Body of pancreas (tissue), 4 donors: Measurements from ENCODE around the gene EHBP1L1. TPM values are rescaled to one million over a fixed set of nuclear protein-coding genes. Genes with fewer than 3 reads are reported as not detected.

Source experiments
- ATAC-seq: fragments of 150-250 bp; one replicate; pipeline ENCODE4 v1.9.1; 2016
- DNase-seq, 4 donors: peaks; one replicate each; pipeline ENCODE4 v3.0.0-alpha.2; 2019
- H3K27ac ChIP-seq, 4 donors: fragments of 200-600 bp; sonication (generic); 1 replicate in 3 of 4; 2 replicates in 1 of 4; pipeline versions ENCODE4 v1.5.1 to v1.6.1; 2016 to 2019; ENCODE audit warnings: mild to moderate bottlenecking in 1 of 4, mixed read lengths in 1 of 4, moderate library complexity in 1 of 4
- H3K27me3 ChIP-seq, 2 donors: fragments of 200-600 bp; sonication (generic); one replicate each; pipeline ENCODE4 v1.6.0; 2016; ENCODE audit warnings: mild to moderate bottlenecking in 1 of 2
- H3K36me3 ChIP-seq, 2 donors: fragments of 200-600 bp; sonication (generic); replicated peaks in 1 of 2; 2 replicates each; pipeline ENCODE4 v1.5.1; 2016; ENCODE audit warnings: low read depth in 2 of 2; ENCODE audit not compliant: insufficient read depth in 1 of 2
- H3K4me1 ChIP-seq: fragments of 200-600 bp; sonication (generic); one replicate; pipeline ENCODE4 v1.6.0; 2016
- H3K4me3 ChIP-seq, 2 donors: fragments of 200-600 bp; sonication (generic); 1 replicate in 1 of 2; 2 replicates in 1 of 2; pipeline ENCODE4 v1.5.1; 2016 to 2019
- H3K9me3 ChIP-seq, 3 donors: fragments of 200-600 bp; sonication (generic); 1 replicate in 2 of 3; 2 replicates in 1 of 3; pipeline ENCODE4 v1.5.1; 2016
- POLR2A ChIP-seq, 3 donors: fragments of 450-650 bp; IDR thresholded peaks; one replicate each; pipeline ENCODE4 v1.6.1; 2016; ENCODE audit warnings: antibody characterized with exemption in 3 of 3, mild to moderate bottlenecking in 2 of 3
- WGBS, 2 donors: methylation state at CpG; one replicate each; pipeline ENCODE4 v1.1.5; 2017; 5-methylcytosine and 5-hydroxymethylcytosine counted together
- intact Hi-C: fragments of 100-400 bp; cut with DNase I; formaldehyde crosslinking; loops from one replicate; pipeline ENCODE4 v1.15.1; 2023
- total RNA-seq, 2 donors: library from RNA; depleted of rRNA; stranded (reverse); fragments of >200 nt; gene quantifications; one replicate each; pipeline ENCODE4 v1.1.0, GENCODE V29; 2016
- TF ChIP-seq, protein P1 (sequence below), 7 experiments: fragments of 450-650 bp in 4 of 7; fragments of 200-600 bp in 3 of 7; sonication (generic) in 3 of 7; IDR thresholded peaks; one replicate each; pipeline ENCODE4 v1.5.1; 2016 to 2019; ENCODE audit warnings: antibody characterized with exemption in 7 of 7

Gene EHBP1L1
- total RNA-seq, 2 donors from 2014 or later: 35.0 to 76.1 TPM

DNA sequence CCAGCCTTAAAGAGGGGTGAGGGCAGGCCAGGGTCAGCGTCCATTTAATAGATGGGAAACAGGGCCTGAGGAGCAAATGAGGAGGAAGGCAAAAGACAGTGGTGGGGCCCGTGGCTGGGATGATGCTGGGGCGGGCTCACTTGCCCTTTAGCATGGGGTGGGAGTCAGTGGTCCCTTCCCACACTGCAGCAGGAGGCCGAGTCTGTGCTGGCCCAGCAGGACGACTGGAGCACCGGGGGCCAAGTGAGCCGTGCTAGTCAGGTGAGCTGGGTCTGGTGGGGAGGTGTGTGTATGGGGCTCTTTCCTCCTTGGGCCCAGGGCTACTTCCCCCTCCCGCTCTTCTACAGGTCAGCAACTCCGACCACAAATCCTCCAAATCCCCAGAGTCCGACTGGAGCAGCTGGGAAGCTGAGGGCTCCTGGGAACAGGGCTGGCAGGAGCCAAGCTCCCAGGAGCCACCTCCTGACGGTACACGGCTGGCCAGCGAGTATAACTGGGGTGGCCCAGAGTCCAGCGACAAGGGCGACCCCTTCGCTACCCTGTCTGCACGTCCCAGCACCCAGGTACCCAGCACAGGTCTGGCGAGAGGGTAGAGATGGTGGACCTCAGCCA lies 38.1 kb upstream of the EHBP1L1 start:
- H3K36me3 ChIP-seq: peaks cover 0 to 11% of the 10 kb centered on the region in 2 donors
- no peak for ATAC-seq
- H3K4me3 ChIP-seq: no peak overlapping the region
- WGBS, 2 donors: 78 to 83% methylated on average over 10 to 18 of the region's 18 CpGs
- no peak for DNase-seq
- no peaks in the 10 kb centered on the region for H3K27me3 ChIP-seq
- TF ChIP-seq POLR2A (IDR thresholded peaks at IDR 0.05): no peak
- TF ChIP-seq, protein P1, sequence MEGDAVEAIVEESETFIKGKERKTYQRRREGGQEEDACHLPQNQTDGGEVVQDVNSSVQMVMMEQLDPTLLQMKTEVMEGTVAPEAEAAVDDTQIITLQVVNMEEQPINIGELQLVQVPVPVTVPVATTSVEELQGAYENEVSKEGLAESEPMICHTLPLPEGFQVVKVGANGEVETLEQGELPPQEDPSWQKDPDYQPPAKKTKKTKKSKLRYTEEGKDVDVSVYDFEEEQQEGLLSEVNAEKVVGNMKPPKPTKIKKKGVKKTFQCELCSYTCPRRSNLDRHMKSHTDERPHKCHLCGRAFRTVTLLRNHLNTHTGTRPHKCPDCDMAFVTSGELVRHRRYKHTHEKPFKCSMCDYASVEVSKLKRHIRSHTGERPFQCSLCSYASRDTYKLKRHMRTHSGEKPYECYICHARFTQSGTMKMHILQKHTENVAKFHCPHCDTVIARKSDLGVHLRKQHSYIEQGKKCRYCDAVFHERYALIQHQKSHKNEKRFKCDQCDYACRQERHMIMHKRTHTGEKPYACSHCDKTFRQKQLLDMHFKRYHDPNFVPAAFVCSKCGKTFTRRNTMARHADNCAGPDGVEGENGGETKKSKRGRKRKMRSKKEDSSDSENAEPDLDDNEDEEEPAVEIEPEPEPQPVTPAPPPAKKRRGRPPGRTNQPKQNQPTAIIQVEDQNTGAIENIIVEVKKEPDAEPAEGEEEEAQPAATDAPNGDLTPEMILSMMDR (IDR thresholded peaks at IDR 0.05): no peak
- H3K4me1 ChIP-seq: peaks cover 23% of the 10 kb centered on the region
- H3K9me3 ChIP-seq: no peaks in the 10 kb centered on the region
- peak overlapping the region in 1 of 4 donors; percentile 12 for H3K27ac ChIP-seq
- intact Hi-C loops: no loop called here

DNA sequence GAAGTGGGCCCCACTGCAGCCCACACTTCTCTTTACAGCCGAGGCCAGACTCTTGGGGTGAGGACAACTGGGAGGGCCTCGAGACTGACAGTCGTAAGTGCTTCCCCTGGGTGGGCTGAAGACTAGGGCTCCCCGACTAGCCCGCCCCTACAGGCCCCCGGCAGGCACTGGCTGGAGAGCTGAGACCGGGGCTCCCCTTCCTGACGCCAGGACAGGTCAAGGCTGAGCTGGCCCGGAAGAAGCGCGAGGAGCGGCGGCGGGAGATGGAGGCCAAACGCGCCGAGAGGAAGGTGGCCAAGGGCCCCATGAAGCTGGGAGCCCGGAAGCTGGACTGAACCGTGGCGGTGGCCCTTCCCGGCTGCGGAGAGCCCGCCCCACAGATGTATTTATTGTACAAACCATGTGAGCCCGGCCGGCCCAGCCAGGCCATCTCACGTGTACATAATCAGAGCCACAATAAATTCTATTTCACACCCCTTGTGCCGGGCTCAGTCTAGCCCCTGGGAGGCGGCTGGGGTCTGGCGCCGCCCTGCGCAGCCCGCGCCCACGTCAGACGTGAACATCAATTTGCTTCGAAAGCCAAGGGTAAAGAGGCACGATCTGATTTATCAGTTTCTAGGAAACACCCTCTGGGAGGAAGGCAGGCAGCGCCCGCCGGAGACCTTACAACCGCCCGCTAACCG lies 37.5 kb upstream of the EHBP1L1 start:
- intact Hi-C loops: no loop called here
- Histone ChIP-seq H3K9me3 (no peaks in the 10 kb centered on the region), H3K36me3 (peaks cover 0 to 5% of the 10 kb centered on the region in 2 donors), H3K4me1 (peaks cover 23% of the 10 kb centered on the region), H3K4me3 (no peak overlapping the region), H3K27me3 (no peaks in the 10 kb centered on the region), H3K27ac (no peak overlapping the region)
- DNase-seq (no peak), ATAC-seq (no peak)
- TF ChIP-seq POLR2A (IDR thresholded peaks at IDR 0.05): no peak
- TF ChIP-seq, protein P1 (IDR thresholded peaks at IDR 0.05): no peak
- 92 to 93% methylated on average over 39 to 43 of the region's 43 CpGs for WGBS, 2 donors

DNA sequence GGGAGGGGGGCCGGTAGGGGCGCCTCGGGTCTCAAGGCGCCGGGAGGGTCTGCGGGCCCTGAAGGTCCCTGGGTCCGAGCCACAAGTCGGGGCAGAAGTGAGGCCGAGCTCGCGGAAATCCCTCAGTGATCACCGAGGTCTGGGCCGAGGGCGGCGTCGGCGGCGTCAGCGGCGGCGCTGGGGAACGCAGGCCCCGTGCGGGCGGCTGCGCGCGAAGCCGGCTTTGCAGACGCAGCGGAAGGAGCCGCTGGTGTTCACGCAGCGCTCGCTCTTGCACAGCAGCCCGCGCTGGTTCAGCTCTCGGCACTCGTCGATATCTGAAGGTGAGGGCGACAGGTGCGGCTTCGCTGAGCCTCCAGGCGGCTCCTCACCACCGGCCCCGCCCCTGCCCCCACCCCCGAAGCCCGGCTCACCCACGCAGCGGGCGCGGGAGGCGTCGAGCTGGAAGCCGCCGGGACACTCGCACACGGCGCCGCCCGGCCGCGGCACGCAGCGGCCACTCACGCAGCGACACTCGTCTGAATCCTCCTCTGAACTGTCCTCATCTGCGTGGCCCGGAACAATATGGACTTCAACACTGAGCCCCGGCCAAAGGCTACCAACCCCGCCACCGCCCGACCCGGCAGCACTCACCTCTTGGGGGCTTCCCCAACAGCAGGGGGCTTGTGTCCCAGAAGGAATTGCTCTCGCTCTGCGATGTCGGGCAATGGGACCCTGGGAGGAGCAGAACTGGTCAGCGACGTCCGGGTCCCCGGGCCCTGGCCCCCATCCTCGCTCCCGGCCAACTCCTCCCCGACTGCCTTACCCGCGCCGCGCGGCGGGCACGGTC lies 36.7 kb upstream of the EHBP1L1 start:
- peaks cover 23% of the 10 kb centered on the region for H3K4me1 ChIP-seq
- H3K27ac ChIP-seq: peak overlapping the region; percentile 72 to 94 (median 88)
- peaks cover 0 to 4% of the 10 kb centered on the region in 2 donors for H3K36me3 ChIP-seq
- H3K4me3 ChIP-seq: no peak overlapping the region
- 89 to 90% methylated on average over 65 to 69 of the region's 92 CpGs for WGBS, 2 donors
- ATAC-seq (no peak), DNase-seq (no peak)
- intact Hi-C loops: no loop called here
- H3K9me3 ChIP-seq: no peaks in the 10 kb centered on the region
- H3K27me3 ChIP-seq: no peaks in the 10 kb centered on the region
- no peak for TF ChIP-seq POLR2A (IDR thresholded peaks at IDR 0.05)
- TF ChIP-seq, protein P1 (IDR thresholded peaks at IDR 0.05): no peak

DNA sequence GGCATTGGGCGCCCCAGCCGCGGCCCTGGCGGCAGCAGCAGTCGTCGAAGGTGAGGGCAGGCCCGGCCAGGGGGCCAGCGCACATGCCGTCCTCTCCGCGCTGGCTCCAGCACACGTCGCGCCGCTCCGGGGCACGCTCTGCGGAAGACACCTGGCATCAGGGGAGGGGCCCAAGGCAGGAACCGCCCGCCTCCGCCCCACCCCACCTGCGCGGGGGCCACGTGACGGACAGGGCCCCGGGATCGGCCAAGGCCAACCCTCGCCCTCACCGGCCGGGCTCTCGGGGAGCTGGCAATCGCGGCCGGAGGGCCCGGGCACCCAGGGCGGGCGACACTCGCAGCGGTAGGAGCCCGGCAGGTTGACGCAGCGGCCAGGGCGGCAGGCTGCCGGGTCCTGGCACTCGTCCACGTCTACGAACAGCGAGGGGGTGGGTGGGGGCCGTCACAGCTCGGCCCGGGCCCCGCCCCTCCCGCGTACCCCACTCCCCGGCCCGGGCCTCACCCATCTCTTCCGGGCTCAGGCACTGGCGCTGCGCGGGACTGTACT lies 36.0 kb upstream of the EHBP1L1 start:
- peak overlapping the region; percentile 29 to 40 for H3K4me3 ChIP-seq
- intact Hi-C loops: no loop called here
- peak; percentile 68 for ATAC-seq

More for the DNA sequence above, 36.0 kb upstream of the EHBP1L1 start:
- Histone ChIP-seq H3K27ac (peak overlapping the region; percentile 72 to 94 (median 88)), H3K4me1 (peaks cover 23% of the 10 kb centered on the region), H3K27me3 (no peaks in the 10 kb centered on the region), H3K36me3 (peaks cover 0 to 4% of the 10 kb centered on the region in 2 donors), H3K9me3 (no peaks in the 10 kb centered on the region)
- TF ChIP-seq, protein P1 (IDR thresholded peaks at IDR 0.05): peak in 2 of 7 experiments; percentile 24 to 33
- TF ChIP-seq POLR2A (IDR thresholded peaks at IDR 0.05): peak; percentile 25 to 66 (median 55)
- DNase-seq: peak; percentile 81 to 84 (median 82)
- WGBS, 2 donors: 7 to 18% methylated on average over 10 to 43 of the region's 60 CpGs
